Measurements from ENCODE around the gene CEP120.
"Not testable (repeated sequence)": the region's sequence is repeated elsewhere in the genome, so short reads cannot be mapped to it uniquely, and the experiment has no call there.

CEP120 gene

DNA sequence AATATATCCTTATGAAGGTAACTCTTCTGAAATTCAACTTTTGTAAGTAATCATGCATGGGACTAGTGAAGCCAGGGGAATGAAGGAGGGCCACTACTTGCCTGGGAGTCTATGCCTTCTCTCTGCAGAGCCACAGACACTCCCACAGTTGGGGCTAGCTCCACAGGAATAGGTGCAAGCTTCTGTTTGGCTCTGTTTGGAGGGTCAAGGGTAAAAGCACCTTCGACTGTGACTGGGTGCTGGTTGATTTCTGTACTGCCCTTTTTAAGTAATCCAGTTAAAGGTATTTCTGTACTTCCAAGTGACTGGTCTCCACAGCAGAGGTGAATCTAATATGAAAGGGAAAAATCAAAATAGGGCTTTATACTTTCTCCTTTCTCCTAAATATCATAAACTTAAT lies 32.2 kb downstream of the CEP120 start:
- DNase-seq (ENCODE audit: low read depth in 3 of 3, low spot score in 1 of 3): no peak

- no peak for DNase-seq (ENCODE audit: low read depth in 3 of 3, low spot score in 1 of 3)
These were observed 33.4 kb downstream of the CEP120 start for GRCh38 chr5:123389794-123390193.

DNA sequence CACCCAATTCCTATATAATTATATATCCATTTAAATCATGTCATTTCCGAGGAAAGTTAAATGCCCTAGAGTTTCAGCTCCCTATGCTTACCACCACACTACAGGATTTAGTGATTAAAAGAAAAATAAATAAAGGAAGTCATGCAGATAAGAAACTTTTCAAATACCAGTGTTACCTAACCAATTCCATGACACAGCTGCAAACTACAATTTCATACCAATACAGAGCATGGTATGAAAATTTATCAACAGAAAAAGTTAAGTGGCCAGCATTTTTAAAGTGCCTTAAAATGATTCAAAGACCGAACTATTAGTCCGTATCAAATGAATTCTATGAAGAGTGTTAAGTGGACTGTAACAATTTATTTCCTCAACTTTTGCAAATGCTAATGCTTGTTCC lies 35.9 kb downstream of the CEP120 start:
- DNase-seq (ENCODE audit: low read depth in 3 of 3, low spot score in 1 of 3): no peak

- no peak for DNase-seq (ENCODE audit: low read depth in 3 of 3, low spot score in 1 of 3)
These were observed 41.0 kb downstream of the CEP120 start for GRCh38 chr5:123382252-123382651.

- no peak for DNase-seq (ENCODE audit: low read depth in 3 of 3, low spot score in 1 of 3)
These were observed 51.5 kb downstream of the CEP120 start for GRCh38 chr5:123371575-123372179.

DNA sequence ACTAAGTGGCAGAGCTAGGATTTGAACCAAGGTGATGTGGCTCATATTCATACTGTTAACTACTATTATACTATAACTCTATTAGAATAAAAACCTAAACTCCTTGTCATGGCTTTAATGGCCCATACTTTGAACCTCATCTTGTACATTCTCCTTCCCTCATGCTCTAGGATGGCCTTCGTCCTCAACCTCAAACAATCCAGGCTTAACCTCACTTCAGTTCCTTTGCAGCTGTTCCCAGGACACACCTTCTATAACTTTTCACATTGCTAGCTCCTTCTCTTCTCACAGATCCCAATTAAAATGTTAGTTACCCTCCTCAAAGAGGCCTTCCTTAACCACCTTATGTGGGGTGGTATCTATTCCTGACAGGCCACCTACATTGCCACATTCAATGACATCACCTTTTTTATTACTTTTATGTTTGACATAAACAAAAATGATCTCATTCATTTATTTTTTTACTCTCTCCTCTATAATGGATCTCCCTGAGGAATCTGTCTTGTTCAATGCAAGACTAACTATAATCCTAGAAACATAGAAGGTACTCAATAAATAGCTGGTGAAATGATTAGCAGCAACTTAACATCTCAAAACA lies 53.7 kb downstream of the CEP120 start:
- DNase-seq (ENCODE audit: low read depth in 3 of 3, low spot score in 1 of 3): no peak

DNA sequence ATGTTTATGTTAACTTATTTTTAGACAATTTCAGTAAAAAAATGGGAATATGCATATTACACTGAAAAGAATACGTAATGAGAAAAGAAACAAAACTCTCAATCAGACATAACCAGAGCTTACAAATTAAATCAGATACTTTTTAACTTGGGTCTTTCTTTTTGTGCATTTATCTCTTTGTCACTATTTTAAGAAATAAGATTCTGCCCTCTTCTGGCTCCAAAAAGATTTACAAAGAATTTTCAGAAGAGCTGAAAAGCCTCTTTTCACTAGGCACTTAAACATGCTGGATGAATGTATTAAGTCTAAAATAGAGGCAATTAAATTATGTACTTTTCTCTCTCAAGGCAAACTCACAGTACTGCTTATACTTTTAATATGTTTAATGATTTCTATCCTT lies 55.5 kb downstream of the CEP120 start:
- no peak for DNase-seq (ENCODE audit: low read depth in 3 of 3, low spot score in 1 of 3)

GRCh38 chr5:123365156-123365555 lies 58.0 kb downstream of the CEP120 start:
- no peak for DNase-seq (ENCODE audit: low read depth in 3 of 3, low spot score in 1 of 3)

DNA sequence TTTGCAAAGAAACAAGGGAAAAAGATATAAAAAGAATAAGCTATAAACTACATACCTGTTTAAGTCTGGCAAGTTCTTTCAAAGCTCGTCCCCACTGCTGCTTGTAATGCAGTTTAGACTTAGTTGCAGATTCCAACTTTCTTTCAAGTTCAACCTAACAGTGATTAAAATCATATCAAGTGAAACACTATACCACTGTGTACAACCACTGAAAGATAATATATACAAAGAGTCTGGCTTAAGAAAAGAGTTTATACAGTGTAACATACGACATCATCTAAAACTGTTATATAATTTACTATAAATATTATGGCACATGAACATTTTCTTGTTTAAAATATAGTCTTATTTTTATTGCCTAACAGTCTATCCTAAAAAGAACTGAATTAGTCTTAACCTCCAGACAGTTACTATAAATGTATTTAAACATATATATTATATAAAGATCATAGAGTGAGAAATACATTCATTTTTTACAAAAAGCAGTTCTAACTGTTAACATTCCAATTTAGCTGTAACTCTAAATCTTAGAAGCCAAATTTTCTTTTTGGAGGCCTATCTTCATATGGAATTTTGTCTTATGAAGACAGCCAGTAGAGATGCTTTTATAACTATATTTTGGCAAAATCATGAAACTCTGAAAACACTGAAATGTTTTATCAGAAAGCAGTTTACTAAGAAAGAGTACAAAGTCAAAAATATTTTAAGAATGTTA lies 58.6 kb downstream of the CEP120 start:
- DNase-seq (ENCODE audit: low read depth in 3 of 3, low spot score in 1 of 3): no peak

DNA sequence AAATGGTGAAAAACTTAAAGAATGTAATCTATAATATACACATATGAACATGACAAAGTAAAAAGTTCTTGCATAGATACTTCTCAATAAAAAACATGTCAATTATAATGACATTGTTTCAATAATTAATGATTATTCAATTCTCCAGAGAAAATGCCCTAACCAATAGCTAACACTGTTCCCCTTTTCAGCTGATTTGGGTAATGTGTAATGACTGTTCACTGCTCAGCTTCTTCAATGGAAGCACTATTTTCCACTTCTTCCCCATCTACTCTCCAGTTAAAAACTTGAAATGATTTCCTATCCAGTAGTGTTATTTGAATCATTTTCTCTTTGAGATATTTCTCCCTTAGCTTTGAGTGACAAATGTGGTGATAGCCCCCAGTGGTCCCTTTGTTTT lies 62.3 kb downstream of the CEP120 start:
- no peak for DNase-seq (ENCODE audit: low read depth in 3 of 3, low spot score in 1 of 3)

- DNase-seq (ENCODE audit: low read depth in 3 of 3, low spot score in 1 of 3): no peak
These were observed 63.0 kb downstream of the CEP120 start for GRCh38 chr5:123360201-123360571.

GRCh38 chr5:123359454-123360200 lies 63.6 kb downstream of the CEP120 start:
- DNase-seq (ENCODE audit: low read depth in 3 of 3, low spot score in 1 of 3): no peak

DNA sequence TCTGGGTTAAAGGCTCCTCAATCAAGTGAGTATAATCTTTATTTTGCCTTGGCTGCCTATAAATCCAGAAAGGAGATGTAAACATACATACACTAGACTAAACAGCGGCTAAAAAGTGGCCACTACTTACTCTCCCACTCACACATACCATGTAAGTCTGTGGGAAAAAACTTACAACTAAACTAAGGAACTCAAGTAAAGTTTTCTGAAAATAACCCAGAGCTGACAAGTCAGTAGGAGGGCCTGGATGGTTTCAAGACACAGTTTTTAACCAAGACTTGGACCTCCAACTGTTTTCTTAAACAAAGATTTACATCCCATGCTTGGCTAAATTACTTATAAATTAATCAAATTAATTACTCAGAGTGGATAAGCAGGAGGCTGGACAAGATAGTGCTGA lies 64.5 kb downstream of the CEP120 start:
- DNase-seq (ENCODE audit: low read depth in 3 of 3, low spot score in 1 of 3): no peak

- no peak for DNase-seq (ENCODE audit: low read depth in 3 of 3, low spot score in 1 of 3)
These were observed 64.9 kb downstream of the CEP120 start for GRCh38 chr5:123358304-123358703.

DNA sequence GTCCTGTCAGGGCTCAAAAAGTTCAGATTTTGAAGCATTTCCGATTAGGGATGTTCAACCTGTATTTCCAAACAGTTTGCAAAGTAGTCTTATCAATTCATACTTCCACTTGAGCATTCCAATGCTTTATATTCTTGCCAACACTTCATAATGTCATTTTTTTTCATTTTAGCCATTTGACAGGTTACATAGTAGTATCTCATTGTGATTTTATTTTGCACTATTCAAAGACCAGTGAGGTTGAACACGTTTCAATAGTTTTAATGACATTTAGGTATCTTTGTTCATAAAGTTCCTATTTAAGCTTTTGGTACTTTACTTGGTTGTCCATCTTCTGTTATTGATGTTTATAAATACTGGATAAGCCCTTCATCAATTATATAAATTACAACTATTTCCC lies 71.4 kb downstream of the CEP120 start:
- DNase-seq (ENCODE audit: low read depth in 3 of 3, low spot score in 1 of 3): no peak

DNA sequence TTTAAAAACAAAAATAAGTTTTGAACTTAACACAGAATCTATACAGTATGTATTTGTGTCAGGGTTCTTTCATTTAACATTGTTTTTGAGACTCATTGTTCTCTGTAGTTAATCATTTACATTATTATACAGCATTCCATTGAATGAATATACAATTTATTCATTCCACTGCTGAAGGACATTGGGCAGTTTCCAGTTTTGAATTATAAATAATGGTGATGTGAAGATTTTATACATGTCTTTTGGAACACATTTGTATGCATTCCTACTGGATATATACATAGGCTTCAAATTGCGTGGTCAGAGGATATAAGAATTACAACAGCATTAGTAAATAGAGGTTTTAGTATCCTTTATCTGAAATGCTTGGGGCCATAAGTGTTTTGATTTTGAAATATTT lies 72.0 kb downstream of the CEP120 start:
- no peak for DNase-seq (ENCODE audit: low read depth in 3 of 3, low spot score in 1 of 3)

DNA sequence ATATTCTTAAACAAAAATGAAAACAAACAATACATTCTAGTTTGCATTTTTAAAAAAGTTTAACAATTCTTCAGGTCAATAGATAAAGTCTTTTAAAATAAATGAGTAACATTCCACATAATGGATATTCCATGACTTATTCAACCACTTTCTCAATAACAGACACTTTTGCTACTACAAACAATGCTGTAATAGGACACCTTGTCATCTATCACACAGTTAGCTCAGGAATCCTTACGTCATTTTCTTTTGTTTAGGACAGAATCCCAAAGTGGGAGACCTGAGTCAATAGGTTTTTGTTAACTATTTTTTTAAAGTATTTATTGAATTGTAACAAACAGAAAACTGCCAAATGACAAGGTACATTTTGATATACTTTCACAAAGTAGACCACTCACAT lies 72.5 kb downstream of the CEP120 start:
- no peak for DNase-seq (ENCODE audit: low read depth in 3 of 3, low spot score in 1 of 3)

GRCh38 chr5:123344816-123345426 lies 78.3 kb downstream of the CEP120 start:
- no peak for DNase-seq (ENCODE audit: low read depth in 3 of 3, low spot score in 1 of 3)

- DNase-seq (ENCODE audit: low read depth in 3 of 3, low spot score in 1 of 3): no peak
These were observed 82.3 kb downstream of the CEP120 start for GRCh38 chr5:123340928-123341327.

- DNase-seq (ENCODE audit: low read depth in 3 of 3, low spot score in 1 of 3): not testable (repeated sequence)
These were observed 114.8 kb downstream of the CEP120 start for GRCh38 chr5:123308377-123308776.

GRCh38 chr5:123305751-123306150 lies 117.5 kb downstream of the CEP120 start:
- no peak for DNase-seq (ENCODE audit: low read depth in 3 of 3, low spot score in 1 of 3)

Measured in stimulated activated CD4-positive, alpha-beta T cell treated with anti-CD3 and anti-CD28 coated beads, TNF-alpha, amount 100 ng/mL, for 1 hour (primary cell).